ENCODE data around the gene SOSTDC1. TPM values are rescaled to one million over a fixed set of nuclear protein-coding genes. Genes with fewer than 3 reads are reported as not detected.

Gene SOSTDC1
- total RNA-seq: not detected in 2 replicates

GRCh38 chr7:16465469-16466361 is at the start of gene SOSTDC1:
TSS of gene SOSTDC1 (minus strand) at chr7:16465738. CDS start at chr7:16465668, 70 bp downstream.

DNA sequence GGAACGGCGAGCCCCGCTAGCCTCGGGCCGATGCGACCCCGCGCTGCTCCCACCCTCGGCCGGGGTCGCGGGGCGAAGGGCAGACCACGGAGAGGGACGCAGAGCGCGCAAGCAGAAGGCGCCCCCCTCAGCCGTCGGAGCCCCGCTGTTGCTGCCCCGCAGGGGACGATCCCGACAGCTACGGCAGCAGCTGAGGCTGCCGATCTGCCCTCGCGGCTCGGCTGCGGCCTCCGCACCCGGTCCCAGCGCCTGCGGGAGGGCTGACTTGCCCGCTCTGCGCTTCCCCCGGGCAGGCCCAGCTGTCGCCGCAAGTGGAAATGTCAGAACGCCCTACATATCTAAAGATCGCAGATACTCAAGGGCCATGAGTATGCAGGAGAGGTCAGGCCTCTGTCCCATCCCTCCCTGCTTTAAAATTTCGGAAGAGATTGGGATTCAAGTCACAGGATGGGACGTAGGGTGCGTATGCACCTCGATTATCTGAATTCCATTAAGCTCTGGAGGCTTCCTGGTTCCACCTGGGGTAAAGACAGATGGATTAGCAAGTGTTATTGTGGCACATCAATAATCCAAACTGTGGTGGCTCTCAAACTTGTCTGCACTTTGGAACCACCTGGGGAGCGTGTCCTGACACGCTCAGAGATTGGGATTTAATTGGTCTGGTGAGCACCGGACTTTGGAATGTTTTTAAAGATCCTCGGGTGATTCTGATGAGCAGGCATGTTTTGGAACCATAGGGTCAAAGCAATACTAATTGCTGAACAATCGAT is 44.0 kb downstream of the SOSTDC1 start, which contains the start of gene CRPPA:
Gene CRPPA (minus strand): TSS at position 206 of the 770 bp plus-strand sequence. CDS start 216 bp downstream, outside the sequence.

Other genes with a start within 250 kb of the SOSTDC1 start
- 1.1 and 2.3 TPM in 2 replicates for gene CRPPA, start 44.2 kb downstream of the SOSTDC1 start, total RNA-seq
- not detected in 2 replicates for gene LRRC72, start 61.1 kb upstream of the SOSTDC1 start, total RNA-seq
- 6.8 and 9.2 TPM in 2 replicates for gene ANKMY2, start 180.0 kb upstream of the SOSTDC1 start, total RNA-seq
- gene BZW2, start 180.4 kb upstream of the SOSTDC1 start, total RNA-seq: 55.2 and 56.7 TPM in 2 replicates